Stomach (tissue), 9 donors: Measurements from ENCODE around the gene VGLL4. TPM values are rescaled to one million over a fixed set of nuclear protein-coding genes. Genes with fewer than 3 reads are reported as not detected.

Experiments
- DNase-seq, 2 donors: peaks; one replicate each; pipeline versions ENCODE4 v3.0.0 to v3.0.0-alpha.2; 2013 to 2019
- H3K27ac ChIP-seq, 5 donors: fragments of 200-600 bp in 4 of 5; sonication (generic) in 4 of 5; one replicate each; pipeline ENCODE4 v1.5.1; 2013 to 2019; ENCODE audit warnings: mild to moderate bottlenecking in 1 of 5, moderate library complexity in 1 of 5
- H3K27me3 ChIP-seq, 3 donors: fragments of 200-600 bp; sonication (generic); one replicate each; pipeline ENCODE4 v1.5.1; 2017 to 2019; ENCODE audit warnings: mixed run types in 1 of 3
- H3K36me3 ChIP-seq, 4 donors: fragments of 200-600 bp; sonication (generic); 1 replicate in 3 of 4; 2 replicates in 1 of 4; pipeline ENCODE4 v1.5.1; 2016 to 2019
- H3K4me1 ChIP-seq, 4 donors: fragments of 200-600 bp; sonication (generic); one replicate each; pipeline ENCODE4 v1.5.1; 2016 to 2019
- H3K4me3 ChIP-seq, 4 donors: fragments of 200-600 bp; sonication (generic) in 3 of 4; one replicate each; pipeline ENCODE4 v1.5.1; 2016 to 2019; ENCODE audit warnings: mild to moderate bottlenecking in 1 of 4
- H3K9me3 ChIP-seq, 4 donors: fragments of 200-600 bp; sonication (generic); one replicate each; pipeline ENCODE4 v1.5.1; 2016 to 2019
- CTCF ChIP-seq, 7 experiments: fragments of 450-650 bp in 4 of 7; fragments of 200-600 bp in 3 of 7; sonication (generic) in 3 of 7; IDR thresholded peaks; one replicate each; pipeline ENCODE4 v1.5.1; 2016 to 2019; ENCODE audit warnings: antibody characterized with exemption in 7 of 7, control low read depth in 2 of 7, mild to moderate bottlenecking in 1 of 7
- EP300 ChIP-seq: sonication (generic); formaldehyde crosslinking; IDR thresholded peaks from one replicate; pipeline ENCODE4 v1.6.1; 2017; ENCODE audit warnings: antibody characterized with exemption
- POLR2A ChIP-seq, 4 donors: fragments of 450-650 bp; IDR thresholded peaks; one replicate each; pipeline ENCODE4 v1.6.1; 2016; ENCODE audit warnings: antibody characterized with exemption in 4 of 4, control low read depth in 2 of 4, mild to moderate bottlenecking in 1 of 4, moderate library complexity in 1 of 4
- POLR2AphosphoS5 ChIP-seq, 3 donors: sonication (generic); formaldehyde crosslinking; IDR thresholded peaks; one replicate each; pipeline ENCODE4 v1.6.1; 2016; ENCODE audit warnings: antibody characterized with exemption in 3 of 3
- intact Hi-C: fragments of 100-400 bp; cut with DNase I; formaldehyde crosslinking; loops from one replicate; pipeline ENCODE4 v1.15.1; 2023; ENCODE audit warnings: low total_unique reads
- polyA plus RNA-seq, 3 donors: library from polyadenylated mRNA; stranded (reverse); fragments of 200-250 nt; gene quantifications; one replicate each; pipeline ENCODE4 v1.2.3, GENCODE V29; 2013
- small RNA-seq, 4 donors: library from RNA; depleted of rRNA; stranded (forward); fragments of <200 nt; gene quantifications; one replicate each; pipeline ENCODE3, GENCODE V24; 2016
- total RNA-seq, 5 donors: library from RNA; depleted of rRNA; stranded (reverse); fragments of >200 nt; gene quantifications; one replicate each; pipeline versions ENCODE4 v1.1.0 to v1.2.3, GENCODE V29; 2014 to 2016
- donor health status: healthy with polysubstance abuse.
- donor health status: Bipolar disorder and iron deficiency.
- donor health status: healthy.

Gene VGLL4
- total and polyA plus RNA-seq, 8 donors: 15.2 to 147 (median 43.3) TPM

GRCh38 chr3:11507719-11508118 is 136.0 kb downstream of the VGLL4 start:
- peak overlapping the region in 4 of 5 donors; percentile 79 to 81 (median 80) for H3K27ac ChIP-seq
- intact Hi-C loops: no loop called here
- H3K4me3 ChIP-seq: no peak overlapping the region
- no peaks in the 10 kb centered on the region for H3K9me3 ChIP-seq
- no peak for TF ChIP-seq POLR2AphosphoS5 (IDR thresholded peaks at IDR 0.05)
- TF ChIP-seq POLR2A (IDR thresholded peaks at IDR 0.05): no peak
- no peak for TF ChIP-seq EP300
- no peak for TF ChIP-seq CTCF (IDR thresholded peaks at IDR 0.05)
- H3K36me3 ChIP-seq: no peaks in the 10 kb centered on the region
- peaks cover 28 to 35% (median 30%) of the 10 kb centered on the region in 4 donors for H3K4me1 ChIP-seq
- no peaks in the 10 kb centered on the region for H3K27me3 ChIP-seq
- peak in 1 of 2 donors; percentile 19 for DNase-seq

Small RNA genes within 50 kb of the gene (small RNA-seq; reads per million reads assigned to genes)
- gene AC022001.1: 0 reads per million in 4 donors

Other genes with a start within 250 kb of the VGLL4 start
- 10 to 100 TPM in 2 of 5 donors, 1 to 10 TPM in 3; 4.3 to 22.9 (median 7.6) TPM for gene TAMM41, start 203.0 kb upstream of the VGLL4 start, total RNA-seq
- gene TAMM41, start 203.0 kb upstream of the VGLL4 start, polyA plus RNA-seq: 10 to 100 TPM in 1 of 3 donors, 1 to 10 TPM in 2; 8.5 to 12.3 (median 8.9) TPM